B cell (primary cell): ENCODE results near the gene CENPM. TPM values are rescaled to one million over a fixed set of nuclear protein-coding genes. Genes with fewer than 3 reads are reported as not detected.

Source experiments
- ATAC-seq: fragments of 200-7000 bp; cut with Tn5 transposase; one replicate; pipeline ENCODE4 v1.10.0; 2021; ENCODE audit warnings: low read depth, mild to moderate bottlenecking, moderate number of reproducible peaks, moderate library complexity
- CTCF ChIA-PET: fragments of 350-600 bp; sonication (Branson Sonifier 250); formaldehyde crosslinking; loops from one replicate; lab custom pipeline; 2021; ENCODE audit warnings: antibody characterized with exemption, inconsistent platforms; lab: Charles Lee
- POLR2A ChIA-PET: fragments of 350-600 bp; sonication (Branson Sonifier 250); formaldehyde crosslinking; loops from one replicate; lab custom pipeline; 2021; ENCODE audit warnings: antibody characterized with exemption; lab: Charles Lee
- DNase-seq: peaks from one replicate; pipeline ENCODE4 v3.0.0; 2013
- H2AFZ ChIP-seq: 2 replicates; pipeline ENCODE4 v1.6.1; 2012; ENCODE audit warnings: mild to moderate bottlenecking, low read depth, low read length; ENCODE audit not compliant: insufficient read depth, poor library complexity, severe bottlenecking
- H3K27ac ChIP-seq, 2 donors: 1 replicate in 1 of 2; 2 replicates in 1 of 2; pipeline ENCODE4 v1.5.1; 2012 to 2013; ENCODE audit warnings: low read length in 2 of 2, mild to moderate bottlenecking in 2 of 2, moderate library complexity in 1 of 2
- H3K27me3 ChIP-seq, 4 experiments: fragments of 200-600 bp in 1 of 4; sonication (generic) in 1 of 4; replicated peaks in 1 of 4; 1 replicate in 2 of 4; 2 replicates in 2 of 4; pipeline versions ENCODE4 v1.6.1 to v1.7.0; 2013 to 2016; ENCODE audit warnings: low read length in 3 of 4, mild to moderate bottlenecking in 2 of 4, mixed read lengths in 1 of 4, moderate library complexity in 1 of 4; ENCODE audit not compliant: insufficient read depth in 4 of 4, control insufficient read depth in 3 of 4; ENCODE audit errors: control extremely low read depth in 1 of 4
- H3K36me3 ChIP-seq, 2 experiments: replicated peaks in 1 of 2; 1 replicate in 1 of 2; 2 replicates in 1 of 2; pipeline versions ENCODE4 v1.6.1 to v1.7.1; 2013; ENCODE audit warnings: low read length in 1 of 2; ENCODE audit not compliant: insufficient read depth in 2 of 2, control insufficient read depth in 1 of 2; ENCODE audit errors: control extremely low read depth in 1 of 2, extremely low read depth in 1 of 2
- H3K4me1 ChIP-seq, 2 donors: fragments of 200-600 bp in 1 of 2; sonication (generic) in 1 of 2; 1 replicate in 1 of 2; 2 replicates in 1 of 2; pipeline versions ENCODE4 v1.5.1 to v1.6.1; 2013 to 2017; ENCODE audit warnings: low read length in 2 of 2; ENCODE audit not compliant: control insufficient read depth in 2 of 2, insufficient read depth in 2 of 2
- H3K4me2 ChIP-seq: replicated peaks from 2 replicates; pipeline ENCODE3; 2012; ENCODE audit warnings: mild to moderate bottlenecking, low read depth, low read length; ENCODE audit not compliant: poor library complexity, severe bottlenecking
- H3K4me3 ChIP-seq, 5 experiments: fragments of 200-600 bp in 1 of 5; sonication (generic) in 1 of 5; 1 replicate in 3 of 5; 2 replicates in 2 of 5; pipeline versions ENCODE4 v1.5.1 to v1.7.0; 2011 to 2016; ENCODE audit warnings: low read length in 4 of 5, mild to moderate bottlenecking in 4 of 5, low read depth in 2 of 5, control low read depth in 1 of 5, moderate library complexity in 1 of 5; ENCODE audit not compliant: insufficient read depth in 1 of 5; ENCODE audit errors: control extremely low read depth in 1 of 5, extremely low read depth in 1 of 5
- H3K79me2 ChIP-seq: fragments of 200-600 bp; sonication (generic); one replicate; pipeline ENCODE4 v1.6.0; 2016; ENCODE audit warnings: low read length; ENCODE audit not compliant: control insufficient read depth, insufficient read depth
- H3K9ac ChIP-seq: fragments of 200-600 bp; sonication (generic); 2 replicates; pipeline ENCODE4 v1.6.1; 2017; ENCODE audit warnings: mild to moderate bottlenecking, low read length, moderate library complexity
- H3K9me3 ChIP-seq, 3 donors: one replicate each; pipeline versions ENCODE4 v1.6.1 to v1.7.1; 2013; ENCODE audit warnings: low read length in 2 of 3; ENCODE audit not compliant: control insufficient read depth in 2 of 3, insufficient read depth in 1 of 3; ENCODE audit errors: control extremely low read depth in 1 of 3
- H4K20me1 ChIP-seq: 2 replicates; pipeline ENCODE4 v1.6.0; 2012; ENCODE audit warnings: mild to moderate bottlenecking, low read length; ENCODE audit not compliant: insufficient read depth, control insufficient read depth, poor library complexity, severe bottlenecking
- H3K27ac Mint-ChIP-seq: one replicate; pipeline ENCODE4 v1.8.0; 2021; ENCODE audit warnings: mixed read lengths
- H3K27me3 Mint-ChIP-seq: one replicate; pipeline ENCODE4 v1.8.0; 2021; ENCODE audit warnings: mixed read lengths
- H3K4me1 Mint-ChIP-seq: one replicate; pipeline ENCODE4 v1.8.0; 2021; ENCODE audit warnings: mixed read lengths
- H3K4me3 Mint-ChIP-seq: one replicate; pipeline ENCODE4 v1.8.0; 2021; ENCODE audit warnings: mixed read lengths
- H3K9me3 Mint-ChIP-seq: one replicate; pipeline ENCODE4 v1.8.0; 2022; ENCODE audit warnings: mixed read lengths; ENCODE audit not compliant: insufficient read depth
- CTCF ChIP-seq: fragments of 200-600 bp; IDR thresholded peaks from one replicate; pipeline ENCODE4 v1.8.0; 2022; ENCODE audit warnings: antibody characterized with exemption, mild to moderate bottlenecking
- EZH2 ChIP-seq: IDR thresholded peaks from 2 replicates; pipeline ENCODE4 v1.6.1; 2012; ENCODE audit warnings: borderline replicate concordance, low read depth, mild to moderate bottlenecking, moderate library complexity, low read length; ENCODE audit not compliant: insufficient read depth, poor library complexity, severe bottlenecking
- WGBS: methylation state at CpG from one replicate; pipeline ENCODE4 v1.1.5; 2013; ENCODE audit warnings: missing lambda C conversion rate; ENCODE audit not compliant: insufficient coverage; 5-methylcytosine and 5-hydroxymethylcytosine counted together
- intact Hi-C: fragments of 100-400 bp; cut with micrococcal nuclease; formaldehyde crosslinking; loops from one replicate; pipeline ENCODE4 v1.10.0; 2022
- polyA plus RNA-seq: library from polyadenylated mRNA; depleted of rRNA; stranded (reverse); fragments of >200 nt; gene quantifications from 2 replicates; pipeline ENCODE4 v1.2.3, GENCODE V29; 2012
- total RNA-seq, 2 donors: library from RNA; stranded (reverse); fragments of 120-200 nt in 1 of 2; gene quantifications; 1 replicate in 1 of 2; 2 replicates in 1 of 2; pipeline versions ENCODE4 v1.2.3 to v1.2.4, GENCODE V29; 2013 to 2022

CENPM gene
- total and polyA plus RNA-seq, 2 donors (not counting 1 experiment from before 2014, with no cell fraction given) = 30.7 to 43.8 TPM

- H3K4me3 Mint-ChIP-seq = no peak overlapping the region
- WGBS = 94% methylated on average over 2 of the region's 5 CpGs
- Histone ChIP-seq H3K4me1 (no peaks in the 10 kb centered on the region), H3K4me3 (no peak overlapping the region), H3K79me2 (no peaks in the 10 kb centered on the region), H3K9ac (no peak overlapping the region), H3K36me3 (no peaks in the 10 kb centered on the region), H3K9me3 (no peaks in the 10 kb centered on the region), H3K4me2 (no peak overlapping the region), H3K27ac (no peak overlapping the region), H2AFZ (no peak overlapping the region), H4K20me1 (no peaks in the 10 kb centered on the region), H3K27me3 (peaks cover 0 to 7% (median 2%) of the 10 kb centered on the region in 4 experiments)
- DNase-seq = no peak
- peaks cover 1% of the 10 kb centered on the region for H3K4me1 Mint-ChIP-seq
- POLR2A ChIA-PET = no interaction called here
- intact Hi-C loops = no loop called here
- peaks cover 16% of the 10 kb centered on the region for H3K27me3 Mint-ChIP-seq
- no peak for TF ChIP-seq EZH2
- TF ChIP-seq CTCF = no peak
- no peak overlapping the region for H3K27ac Mint-ChIP-seq
- ATAC-seq = no peak
- H3K9me3 Mint-ChIP-seq = no peaks in the 10 kb centered on the region
- CTCF ChIA-PET = no interaction called here
These were observed 45.5 kb upstream of the CENPM start for GRCh38 chr22:41992496-41992895.

- no peak overlapping the region for H2AFZ ChIP-seq
- Mint-ChIP-seq H3K4me1 (no peaks in the 10 kb centered on the region), H3K27ac (no peak overlapping the region), H3K9me3 (no peaks in the 10 kb centered on the region), H3K27me3 (peaks cover 17% of the 10 kb centered on the region), H3K4me3 (no peak overlapping the region)
- H3K9me3 ChIP-seq = no peaks in the 10 kb centered on the region
- WGBS = 97% methylated on average over 5 of the region's 7 CpGs
- no peaks in the 10 kb centered on the region for H4K20me1 ChIP-seq
- H3K4me1 ChIP-seq = no peaks in the 10 kb centered on the region
- ChIA-PET CTCF (interaction anchor here (0.8 kb wide), 1 partner anchor 24 kb away, joined by 4 read pairs; no protein-coding TSS in a partner anchor), POLR2A (interaction anchor here (0.6 to 0.7 kb wide), 2 partner anchors 372 to 1129 kb away, joined by 4 to 8 read pairs; no protein-coding TSS in a partner anchor)
- TF ChIP-seq CTCF (no peak), EZH2 (no peak)
- H3K9ac ChIP-seq = no peak overlapping the region
- H3K36me3 ChIP-seq = no peaks in the 10 kb centered on the region
- ATAC-seq (no peak), DNase-seq (no peak)
- H3K79me2 ChIP-seq = no peaks in the 10 kb centered on the region
- H3K27ac ChIP-seq = no peak overlapping the region
- H3K27me3 ChIP-seq = peaks cover 0 to 4% (median 0%) of the 10 kb centered on the region in 4 experiments
- intact Hi-C loops = no loop called here
- H3K4me3 ChIP-seq = no peak overlapping the region
- no peak overlapping the region for H3K4me2 ChIP-seq
These were observed 44.2 kb upstream of the CENPM start for GRCh38 chr22:41991111-41991510.
